ENCODE data around the gene AP3S2. TPM values are rescaled to one million over a fixed set of nuclear protein-coding genes. Genes with fewer than 3 reads are reported as not detected.

The AP3S2 gene
- total and polyA plus RNA-seq, 2 of the 8 experiments (the other 6 are each of a cell fraction or from before 2014, with no cell fraction given): 19.2 to 45.4 TPM

DNA sequence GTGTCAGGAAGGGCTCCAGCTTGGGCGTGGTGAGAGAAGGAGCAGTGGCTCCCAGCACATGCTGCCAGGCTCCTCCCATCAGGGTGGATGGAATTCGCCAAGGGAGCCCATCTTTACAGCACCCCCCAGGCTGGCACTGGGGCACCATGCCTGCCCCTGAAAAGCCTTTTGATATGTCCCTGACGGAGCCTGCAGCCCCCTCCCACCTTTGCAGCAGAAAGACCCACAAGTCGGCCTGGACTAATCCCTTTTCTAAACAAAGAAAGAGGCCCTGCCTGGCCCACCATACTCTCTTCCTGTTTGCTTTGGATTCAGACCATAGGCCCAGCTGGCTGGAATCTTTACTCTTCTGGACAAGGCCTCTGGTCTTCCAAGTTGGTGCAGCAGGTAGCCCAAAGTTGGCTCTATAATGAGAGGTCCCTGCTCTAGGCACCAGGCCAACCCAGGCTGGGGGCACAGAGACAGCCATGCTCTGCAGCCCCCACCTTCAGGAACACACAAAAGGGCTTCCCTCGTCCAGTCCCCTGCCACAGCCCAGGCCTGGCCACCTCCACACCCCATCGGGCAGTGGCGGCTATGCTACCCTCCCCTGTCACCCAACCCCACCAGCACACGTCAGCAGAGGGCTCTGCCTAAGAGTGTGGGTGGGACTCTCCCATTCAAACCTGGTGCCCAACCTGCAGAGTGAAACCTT is 84.6 kb downstream of the AP3S2 start:
- Histone ChIP-seq H4K91ac (replicated peaks; ENCODE audit: insufficient read length, low read length) (no peak overlapping the region), H3K9ac (replicated peaks in 1 of 4; ENCODE audit: extremely low read depth in 1 of 4, low read depth in 3 of 4, low read length in 3 of 4) (no peak overlapping the region), H2BK20ac (ENCODE audit: low read length) (no peak overlapping the region), H2BK15ac (ENCODE audit: low read length) (0 out of 2 replicates have a peak overlapping the region, but pooled peaks have one; percentile 53), H2BK5ac (ENCODE audit: low read depth, low read length) (no peak overlapping the region), H3K9me3 (ENCODE audit: insufficient read depth in 2 of 2, low read depth in 1 of 2, low read length in 1 of 2) (no peaks in the 10 kb centered on the region), H3K56ac (replicated peaks; ENCODE audit: insufficient read length, low read depth, low read length) (no peak overlapping the region), H2BK120ac (replicated peaks; ENCODE audit: low read depth, low read length) (no peak overlapping the region), H4K5ac (ENCODE audit: insufficient read length, low read depth, low read length) (no peak overlapping the region), H3K36me3 (ENCODE audit: control insufficient read depth in 2 of 4, insufficient read depth in 4 of 4, low read length in 3 of 4) (no peaks in the 10 kb centered on the region), H3K4ac (replicated peaks; ENCODE audit: insufficient read length, low read depth, low read length) (no peak overlapping the region), H2BK12ac (ENCODE audit: low read depth, low read length) (no peak overlapping the region), H3K79me1 (ENCODE audit: low read depth, low read length) (no peaks in the 10 kb centered on the region), H3K18ac (ENCODE audit: extremely low read depth, low read length) (no peak overlapping the region), H4K20me1 (replicated peaks in 1 of 2; ENCODE audit: control insufficient read depth in 1 of 2, insufficient read depth in 2 of 2, low read length in 2 of 2) (peaks cover 0 to 2% of the 10 kb centered on the region in 2 experiments), H3K23ac (ENCODE audit: insufficient read length) (no peak overlapping the region), H3K4me3 (ENCODE audit: extremely low read depth in 1 of 4, insufficient read depth in 2 of 4, low read depth in 3 of 4, low read length in 4 of 4) (no peak overlapping the region), H3K14ac (ENCODE audit: insufficient read length) (no peak overlapping the region), H2AK5ac (ENCODE audit: low read depth, low read length) (no peak overlapping the region), H4K8ac (ENCODE audit: extremely low read depth, insufficient read depth, low read length) (no peak overlapping the region), H3K4me1 (replicated peaks in 1 of 4; ENCODE audit: control insufficient read depth in 3 of 4, insufficient read depth in 4 of 4, low read length in 3 of 4) (peaks cover 0 to 19% (median 1%) of the 10 kb centered on the region in 4 experiments; a peak in 3 of 7 replicates), H3K79me2 (ENCODE audit: control insufficient read depth in 1 of 2, insufficient read depth in 2 of 2, low read length in 2 of 2) (no peaks in the 10 kb centered on the region), H3K4me2 (ENCODE audit: insufficient read depth in 1 of 2, low read depth in 2 of 2, low read length in 2 of 2) (no peak overlapping the region), H3K27ac (ENCODE audit: low read depth, low read length) (no peak overlapping the region), H3K27me3 (replicated peaks in 1 of 4; ENCODE audit: control insufficient read depth in 3 of 4, extremely low read depth in 1 of 4, insufficient read depth in 3 of 4, low read length in 3 of 4) (peaks cover 2 to 13% (median 11%) of the 10 kb centered on the region in 4 experiments), H3K23me2 (ENCODE audit: low read depth, low read length) (no peaks in the 10 kb centered on the region; the same call in 1 of the 2 replicates), H2AFZ (ENCODE audit: low read length) (no peak overlapping the region)
- ChIA-PET CTCF (ENCODE audit: partially characterized antibody) (interaction anchor here (0.9 kb wide), 1 partner anchor 66 kb away, joined by 3 read pairs; no protein-coding TSS in a partner anchor), POLR2A (ENCODE audit: partially characterized antibody) (no interaction called here)
- no peak for TF ChIP-seq CHD2 (IDR thresholded peaks at IDR 0.05; ENCODE audit: low read length)
- TF ChIP-seq PHF8 (conservative IDR thresholded peaks at IDR 0.05; ENCODE audit: low read depth, low read length): no peak
- TF ChIP-seq, protein P1, sequence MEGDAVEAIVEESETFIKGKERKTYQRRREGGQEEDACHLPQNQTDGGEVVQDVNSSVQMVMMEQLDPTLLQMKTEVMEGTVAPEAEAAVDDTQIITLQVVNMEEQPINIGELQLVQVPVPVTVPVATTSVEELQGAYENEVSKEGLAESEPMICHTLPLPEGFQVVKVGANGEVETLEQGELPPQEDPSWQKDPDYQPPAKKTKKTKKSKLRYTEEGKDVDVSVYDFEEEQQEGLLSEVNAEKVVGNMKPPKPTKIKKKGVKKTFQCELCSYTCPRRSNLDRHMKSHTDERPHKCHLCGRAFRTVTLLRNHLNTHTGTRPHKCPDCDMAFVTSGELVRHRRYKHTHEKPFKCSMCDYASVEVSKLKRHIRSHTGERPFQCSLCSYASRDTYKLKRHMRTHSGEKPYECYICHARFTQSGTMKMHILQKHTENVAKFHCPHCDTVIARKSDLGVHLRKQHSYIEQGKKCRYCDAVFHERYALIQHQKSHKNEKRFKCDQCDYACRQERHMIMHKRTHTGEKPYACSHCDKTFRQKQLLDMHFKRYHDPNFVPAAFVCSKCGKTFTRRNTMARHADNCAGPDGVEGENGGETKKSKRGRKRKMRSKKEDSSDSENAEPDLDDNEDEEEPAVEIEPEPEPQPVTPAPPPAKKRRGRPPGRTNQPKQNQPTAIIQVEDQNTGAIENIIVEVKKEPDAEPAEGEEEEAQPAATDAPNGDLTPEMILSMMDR (IDR thresholded peaks at IDR 0.05; ENCODE audit: control extremely low read depth in 1 of 3, insufficient read depth in 1 of 3, low read depth in 1 of 3, low read length in 3 of 3): no peak
- TF ChIP-seq RNF2 (IDR thresholded peaks at IDR 0.05; ENCODE audit: borderline replicate concordance, low read depth, low read length, missing control alignments, poor library complexity, severe bottlenecking): no peak
- no peak for TF ChIP-seq CEBPB (IDR thresholded peaks at IDR 0.05; ENCODE audit: low read depth, low read length)
- TF ChIP-seq, protein P2, sequence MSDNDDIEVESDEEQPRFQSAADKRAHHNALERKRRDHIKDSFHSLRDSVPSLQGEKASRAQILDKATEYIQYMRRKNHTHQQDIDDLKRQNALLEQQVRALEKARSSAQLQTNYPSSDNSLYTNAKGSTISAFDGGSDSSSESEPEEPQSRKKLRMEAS (IDR thresholded peaks at IDR 0.05): 0 out of 2 replicates have a peak, but pooled peaks have one; percentile 20
- TF ChIP-seq CBX5 (IDR thresholded peaks at IDR 0.05; ENCODE audit: low read depth, low read length): no peak
- FAIRE-seq: no peak
- WGBS, 2 experiments (ENCODE audit: extremely low coverage in 1 of 2, insufficient coverage in 1 of 2, insufficient read length in 1 of 2, insufficient replicate concordance in 2 of 2, low coverage in 1 of 2, low lambda C conversion rate in 2 of 2, missing lambda C conversion rate in 1 of 2): 87% methylated on average over 8 of the region's 8 CpGs; no CpG with 5 or more reads in 1 of the 2 experiments
- no peak for DNase-seq (ENCODE audit: low read depth in 1 of 2, low spot score in 2 of 2)
